ENCODE measurements around the gene COL9A1.

- TF ChIP-seq CTCF (IDR thresholded peaks at IDR 0.05) (no peak), EP300 (IDR thresholded peaks at IDR 0.05) (no peak), POLR2A (IDR thresholded peaks at IDR 0.05) (no peak)
These were observed 60.9 kb downstream of the COL9A1 start for GRCh38 chr6:70241991-70242420.

Data from tibial nerve (tissue), 4 donors.